22Rv1 (cell line): Measurements from ENCODE around the gene WASF1.

ENCODE experiments used
- ZFX ChIP-seq: fragments of 450-650 bp; IDR thresholded peaks from 2 replicates; pipeline ENCODE4 v1.6.1; 2017; ENCODE audit warnings: antibody characterized with exemption, borderline replicate concordance
- TF ChIP-seq, protein P1 (sequence below): fragments of 450-650 bp; IDR thresholded peaks from 2 replicates; pipeline ENCODE4 v1.5.1; 2017; ENCODE audit warnings: mild to moderate bottlenecking

DNA sequence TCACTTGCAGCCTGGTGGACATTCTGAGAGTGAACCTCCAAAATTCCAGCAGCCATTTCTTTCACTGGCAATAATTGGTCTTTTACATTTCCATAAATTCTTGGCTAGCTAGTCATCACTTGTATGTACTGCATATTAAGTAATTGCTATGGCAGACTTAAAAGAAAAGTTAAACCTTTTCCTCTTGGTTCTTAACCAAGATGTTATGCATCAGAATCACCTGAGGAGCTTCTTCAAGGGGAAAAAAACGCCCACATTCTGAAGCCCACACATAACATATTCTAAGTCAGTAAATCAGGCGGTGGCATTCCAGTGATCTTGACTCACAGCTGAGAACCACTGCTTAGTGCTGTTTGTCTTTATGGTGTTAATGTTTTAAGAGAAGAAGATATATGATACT, 37.8 kb upstream of the WASF1 start:
- TF ChIP-seq, protein P1, sequence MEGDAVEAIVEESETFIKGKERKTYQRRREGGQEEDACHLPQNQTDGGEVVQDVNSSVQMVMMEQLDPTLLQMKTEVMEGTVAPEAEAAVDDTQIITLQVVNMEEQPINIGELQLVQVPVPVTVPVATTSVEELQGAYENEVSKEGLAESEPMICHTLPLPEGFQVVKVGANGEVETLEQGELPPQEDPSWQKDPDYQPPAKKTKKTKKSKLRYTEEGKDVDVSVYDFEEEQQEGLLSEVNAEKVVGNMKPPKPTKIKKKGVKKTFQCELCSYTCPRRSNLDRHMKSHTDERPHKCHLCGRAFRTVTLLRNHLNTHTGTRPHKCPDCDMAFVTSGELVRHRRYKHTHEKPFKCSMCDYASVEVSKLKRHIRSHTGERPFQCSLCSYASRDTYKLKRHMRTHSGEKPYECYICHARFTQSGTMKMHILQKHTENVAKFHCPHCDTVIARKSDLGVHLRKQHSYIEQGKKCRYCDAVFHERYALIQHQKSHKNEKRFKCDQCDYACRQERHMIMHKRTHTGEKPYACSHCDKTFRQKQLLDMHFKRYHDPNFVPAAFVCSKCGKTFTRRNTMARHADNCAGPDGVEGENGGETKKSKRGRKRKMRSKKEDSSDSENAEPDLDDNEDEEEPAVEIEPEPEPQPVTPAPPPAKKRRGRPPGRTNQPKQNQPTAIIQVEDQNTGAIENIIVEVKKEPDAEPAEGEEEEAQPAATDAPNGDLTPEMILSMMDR: no peak
- TF ChIP-seq ZFX: no peak
